ENCODE results near the gene GNL1.
"Not testable (repeated sequence)": the region's sequence is repeated elsewhere in the genome, so short reads cannot be mapped to it uniquely, and the experiment has no call there.

Gene GNL1

GRCh38 chr6:30495993-30496392 is 60.3 kb downstream of the GNL1 start:
- no peak for DNase-seq (ENCODE audit: low read depth)

- DNase-seq (ENCODE audit: low read depth), result not testable (repeated sequence)
Observed at GRCh38 chr6:30495060-30495459, 61.2 kb downstream of the GNL1 start.

GRCh38 chr6:30494291-30494861 is 61.9 kb downstream of the GNL1 start:
- DNase-seq (ENCODE audit: low read depth), result no peak

GRCh38 chr6:30493643-30494250 is 62.5 kb downstream of the GNL1 start:
- no peak for DNase-seq (ENCODE audit: low read depth)

GRCh38 chr6:30491991-30492952 is 64.0 kb downstream of the GNL1 start:
- no peak for DNase-seq (ENCODE audit: low read depth)
